Keratinocyte (primary cell): ENCODE measurements around the gene MAN1A2. TPM values are rescaled to one million over a fixed set of nuclear protein-coding genes. Genes with fewer than 3 reads are reported as not detected.
"Not testable (repeated sequence)": the region's sequence is repeated elsewhere in the genome, so short reads cannot be mapped to it uniquely, and the experiment has no call there.

Source experiments
- DNase-seq: peaks from one replicate; pipeline ENCODE4 v3.0.0-alpha.2; 2011; ENCODE audit warnings: low read depth, missing footprints, low spot score
- FAIRE-seq: peaks from 2 replicates; lab custom pipeline; 2011; peaks lifted over from hg19 to GRCh38; lab: Jason Lieb, UNC
- H2AFZ ChIP-seq: 2 replicates; pipeline ENCODE4 v1.6.0; 2012; ENCODE audit warnings: low read length, control low read depth, inconsistent platforms; ENCODE audit not compliant: control insufficient read depth
- H3K27ac ChIP-seq: 2 replicates; pipeline ENCODE4 v1.5.1; 2011; ENCODE audit warnings: low read length; ENCODE audit not compliant: control insufficient read depth, insufficient read depth
- H3K27me3 ChIP-seq: 3 replicates; pipeline ENCODE4 v1.6.0; 2011; ENCODE audit warnings: low read length; ENCODE audit not compliant: control insufficient read depth, insufficient read depth; ENCODE audit errors: extremely low read depth
- H3K36me3 ChIP-seq, 2 experiments: 2 replicates in 1 of 2; 3 replicates in 1 of 2; pipeline ENCODE4 v1.5.1; 2011; ENCODE audit warnings: low read length in 2 of 2, mild to moderate bottlenecking in 1 of 2; ENCODE audit not compliant: control insufficient read depth in 2 of 2, insufficient read depth in 2 of 2; ENCODE audit errors: extremely low read depth in 1 of 2
- H3K4me1 ChIP-seq: 3 replicates; pipeline ENCODE4 v1.5.1; 2011; ENCODE audit warnings: low read length; ENCODE audit not compliant: control insufficient read depth, insufficient read depth; ENCODE audit errors: extremely low read depth
- H3K4me2 ChIP-seq: 3 replicates; pipeline ENCODE4 v1.6.0; 2011; ENCODE audit warnings: low read depth, low read length; ENCODE audit not compliant: control insufficient read depth, insufficient read depth; ENCODE audit errors: extremely low read depth
- H3K4me3 ChIP-seq, 3 experiments: fragments of 200-600 bp in 1 of 3; sonication (generic) in 1 of 3; 2 replicates in 2 of 3; 3 replicates in 1 of 3; pipeline ENCODE4 v1.5.1; 2011 to 2016; ENCODE audit warnings: low read length in 3 of 3, mild to moderate bottlenecking in 3 of 3, control low read depth in 2 of 3, inconsistent platforms in 1 of 3, low read depth in 1 of 3, mixed read lengths in 1 of 3, mixed run types in 1 of 3, moderate library complexity in 1 of 3; ENCODE audit not compliant: control insufficient read depth in 2 of 3, insufficient read depth in 2 of 3; ENCODE audit errors: extremely low read depth in 1 of 3
- H3K79me2 ChIP-seq: 2 replicates; pipeline ENCODE4 v1.6.0; 2012; ENCODE audit warnings: low read length; ENCODE audit not compliant: control insufficient read depth, insufficient read depth
- H3K9ac ChIP-seq: 3 replicates; pipeline ENCODE4 v1.6.0; 2011; ENCODE audit warnings: low read length; ENCODE audit not compliant: control insufficient read depth, insufficient read depth; ENCODE audit errors: extremely low read depth
- H3K9me1 ChIP-seq: 3 replicates; pipeline ENCODE4 v1.6.0; 2011; ENCODE audit warnings: low read length; ENCODE audit not compliant: control insufficient read depth, insufficient read depth; ENCODE audit errors: extremely low read depth
- H3K9me3 ChIP-seq: 2 replicates; pipeline ENCODE4 v1.5.1; 2012; ENCODE audit warnings: low read depth, low read length; ENCODE audit not compliant: control insufficient read depth
- H4K20me1 ChIP-seq: 3 replicates; pipeline ENCODE4 v1.6.0; 2011; ENCODE audit warnings: low read length; ENCODE audit not compliant: control insufficient read depth, insufficient read depth; ENCODE audit errors: extremely low read depth
- CTCF ChIP-seq, 3 experiments: IDR thresholded peaks in 1 of 3; conservative IDR thresholded peaks in 1 of 3; optimal IDR thresholded peaks in 1 of 3; 2 replicates in 2 of 3; 3 replicates in 1 of 3; pipeline versions ENCODE3 to v1.5.1; 2011; ENCODE audit warnings: low read length in 3 of 3, mild to moderate bottlenecking in 3 of 3, moderate library complexity in 2 of 3, control low read depth in 1 of 3, inconsistent platforms in 1 of 3; ENCODE audit not compliant: insufficient read depth in 2 of 3; ENCODE audit errors: extremely low read depth in 1 of 3
- EZH2 ChIP-seq: IDR thresholded peaks from one replicate; pipeline ENCODE4 v1.6.1; 2012; ENCODE audit warnings: inconsistent platforms, mild to moderate bottlenecking, low read length, moderate library complexity
- dilution Hi-C: fragments of 300-500 bp; cut with MboI; formaldehyde crosslinking; loops from one replicate; pipeline ENCODE4 v1.7.0; 2020; ENCODE audit warnings: low sequenced_read_pairs; ENCODE audit not compliant: extremely low pct_ligation_motif_present
- polyA plus RNA-seq, 5 experiments: library from polyadenylated mRNA; depleted of rRNA in 3 of 5; stranded (reverse) in 3 of 5; stranded (forward) in 1 of 5; unstranded in 1 of 5; fragments of >200 nt; gene quantifications; 1 replicate in 1 of 5; 2 replicates in 3 of 5; 3 replicates in 1 of 5; pipeline versions ENCODE4 v1.2.1 to v1.2.3, GENCODE V29; 2011 to 2012; ENCODE audit warnings: missing spikeins in 2 of 5, low read depth in 1 of 5, low replicate concordance in 1 of 5

The MAN1A2 gene
- polyA plus RNA-seq, 1 donor (not counting 4 experiments of a cell fraction or from before 2014, with no cell fraction given): 19.0 TPM

- peak overlapping the region; percentile 64 for H3K4me2 ChIP-seq
- H2AFZ ChIP-seq: peak overlapping the region; percentile 96
- peak overlapping the region; percentile 36 for H3K27ac ChIP-seq
- H3K4me3 ChIP-seq: peak overlapping the region in 2 of 3 experiments; percentile 40 to 51
- peak overlapping the region; percentile 56 for H3K9ac ChIP-seq
- H3K27me3 ChIP-seq, H3K79me2 ChIP-seq, dilution Hi-C loops, H3K36me3 ChIP-seq, DNase-seq, H3K4me1 ChIP-seq, H4K20me1 ChIP-seq, H3K9me3 ChIP-seq, FAIRE-seq, H3K9me1 ChIP-seq: not testable (repeated sequence)
These were observed 9.2 kb upstream of the MAN1A2 start for GRCh38 chr1:117357833-117358603.

DNA sequence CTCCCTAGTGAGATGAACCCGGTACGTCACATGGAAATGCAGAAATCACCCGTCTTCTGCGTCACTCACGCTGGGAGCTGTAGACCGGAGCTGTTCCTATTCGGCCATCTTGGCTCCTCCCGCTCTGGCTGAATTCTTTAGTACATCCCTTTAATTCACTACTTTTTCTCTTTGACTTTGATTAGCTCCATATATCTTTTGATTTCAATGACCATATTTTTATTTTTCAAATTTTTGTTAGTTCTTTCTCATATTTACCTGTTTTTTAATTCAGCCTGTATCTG is 8.7 kb upstream of the MAN1A2 start:
- Histone ChIP-seq H3K4me2 (peak overlapping the region; percentile 64), H3K4me3 (peak overlapping the region in 2 of 3 experiments; percentile 40 to 51), H3K27ac (peak overlapping the region; percentile 36), H3K9ac (peak overlapping the region; percentile 56), H2AFZ (peak overlapping the region; percentile 96)
- H3K36me3 ChIP-seq, DNase-seq, H3K9me1 ChIP-seq, H3K27me3 ChIP-seq, FAIRE-seq, H3K79me2 ChIP-seq, H3K9me3 ChIP-seq, dilution Hi-C loops, H4K20me1 ChIP-seq, H3K4me1 ChIP-seq: not testable (repeated sequence)

- H3K9me3 ChIP-seq: no peaks in the 10 kb centered on the region
- H3K36me3 ChIP-seq: no peaks in the 10 kb centered on the region
- no peak overlapping the region for H3K27ac ChIP-seq
- dilution Hi-C loops: no loop called here
- TF ChIP-seq CTCF (optimal IDR thresholded peaks at IDR 0.05 in 1 of 3, IDR thresholded peaks at IDR 0.05 in 1 of 3, conservative IDR thresholded peaks at IDR 0.05 in 1 of 3; ENCODE audit: extremely low read depth in 1 of 3, insufficient read depth in 2 of 3, low read length in 3 of 3) (no peak), EZH2 (no peak)
- FAIRE-seq (no peak), DNase-seq (no peak)
- H2AFZ ChIP-seq: peak overlapping the region; percentile 52
- no peak overlapping the region for H3K9ac ChIP-seq
- H3K79me2 ChIP-seq: no peaks in the 10 kb centered on the region
- no peaks in the 10 kb centered on the region for H3K9me1 ChIP-seq
- H3K4me2 ChIP-seq: no peak overlapping the region
- no peak overlapping the region for H3K4me3 ChIP-seq
- no peaks in the 10 kb centered on the region for H4K20me1 ChIP-seq
- no peaks in the 10 kb centered on the region for H3K27me3 ChIP-seq
- H3K4me1 ChIP-seq: peaks cover 8% of the 10 kb centered on the region
These were observed 7.5 kb upstream of the MAN1A2 start for GRCh38 chr1:117359561-117360289.
